Central memory CD8-positive, alpha-beta T cell (primary cell): ENCODE measurements around the gene LGR4.

Source experiments
- ATAC-seq: fragments of 150-1000 bp; cut with Tn5 transposase; replicated peaks from 2 replicates; pipeline ENCODE4 v1.10.0; 2022; ENCODE audit warnings: mild to moderate bottlenecking, moderate FRiP score, moderate number of reproducible peaks; ENCODE audit not compliant: poor library complexity, severe bottlenecking; ENCODE audit errors: extremely low read depth
- DNase-seq, 2 donors: peaks; one replicate each; pipeline ENCODE4 v3.0.0; 2021; ENCODE audit warnings: low spot score in 2 of 2
- H3K27ac Mint-ChIP-seq: one replicate; pipeline ENCODE4 v1.8.0; 2022; ENCODE audit warnings: low read depth, mild to moderate bottlenecking, moderate library complexity, mixed read lengths
- H3K27me3 Mint-ChIP-seq: one replicate; pipeline ENCODE4 v1.8.0; 2022; ENCODE audit warnings: mixed read lengths
- H3K36me3 Mint-ChIP-seq: one replicate; pipeline ENCODE4 v1.8.0; 2022; ENCODE audit warnings: mild to moderate bottlenecking, moderate library complexity, mixed read lengths; ENCODE audit not compliant: insufficient read depth
- H3K4me1 Mint-ChIP-seq: one replicate; pipeline ENCODE4 v1.8.0; 2022; ENCODE audit warnings: mixed read lengths
- H3K4me3 Mint-ChIP-seq: one replicate; pipeline ENCODE4 v1.8.0; 2022; ENCODE audit warnings: mild to moderate bottlenecking, moderate library complexity, mixed read lengths
- H3K9me3 Mint-ChIP-seq: one replicate; pipeline ENCODE4 v1.8.0; 2022; ENCODE audit warnings: mixed read lengths

Gene LGR4

DNA sequence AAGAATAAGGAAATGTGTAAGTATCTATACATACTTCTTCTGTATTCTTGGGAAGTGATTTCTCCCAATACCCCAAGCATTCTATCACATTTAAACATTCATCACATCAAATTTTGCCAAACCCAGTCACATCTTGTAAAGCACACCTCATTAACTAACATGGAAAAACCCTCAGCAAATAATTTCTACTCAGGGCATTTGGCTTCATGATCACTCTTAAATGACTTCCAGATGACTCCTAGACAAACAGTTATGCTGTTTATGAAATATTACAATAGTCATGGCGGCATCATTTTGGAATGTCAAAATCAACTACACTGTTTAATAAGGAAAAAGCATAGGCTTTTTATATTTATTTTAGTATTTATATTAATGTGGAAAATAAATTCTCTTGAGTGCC lies 62.3 kb downstream of the LGR4 start:
- DNase-seq = no peak
- H3K27me3 Mint-ChIP-seq = peaks cover 32% of the 10 kb centered on the region
- no peaks in the 10 kb centered on the region for H3K4me1 Mint-ChIP-seq
- ATAC-seq = no peak
- no peak overlapping the region for H3K4me3 Mint-ChIP-seq
- no peak overlapping the region for H3K27ac Mint-ChIP-seq
- H3K9me3 Mint-ChIP-seq = no peaks in the 10 kb centered on the region
- H3K36me3 Mint-ChIP-seq = no peaks in the 10 kb centered on the region

- DNase-seq = no peak
Observed at GRCh38 chr11:27409742-27410141, 62.8 kb downstream of the LGR4 start.

DNA sequence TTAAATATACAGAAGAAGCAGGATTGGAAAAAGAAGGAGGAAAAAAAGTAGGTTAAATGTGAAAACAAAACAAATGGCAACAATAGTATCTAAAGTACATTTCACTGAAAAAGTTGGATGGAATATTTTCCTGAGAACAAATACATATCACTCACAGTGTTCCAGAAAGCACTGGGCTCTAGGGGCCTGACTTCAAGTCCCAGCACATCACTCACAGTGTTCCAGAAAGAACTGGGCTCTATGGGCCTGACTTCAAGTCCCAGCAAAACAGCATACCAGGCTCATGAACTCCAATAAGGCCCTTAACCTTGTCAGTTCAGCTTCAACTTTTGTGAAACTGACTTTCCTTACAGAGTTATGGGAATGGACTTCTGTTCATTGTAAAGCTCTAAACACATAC lies 63.5 kb downstream of the LGR4 start:
- Mint-ChIP-seq H3K9me3 (no peaks in the 10 kb centered on the region), H3K36me3 (no peaks in the 10 kb centered on the region), H3K4me1 (no peaks in the 10 kb centered on the region), H3K27me3 (peaks cover 25% of the 10 kb centered on the region), H3K27ac (no peak overlapping the region), H3K4me3 (no peak overlapping the region)
- no peak for DNase-seq
- no peak for ATAC-seq

More at GRCh38 chr11:27409742-27410141, 62.8 kb downstream of the LGR4 start:
- Mint-ChIP-seq H3K27ac (no peak overlapping the region), H3K4me1 (no peaks in the 10 kb centered on the region), H3K27me3 (peaks cover 27% of the 10 kb centered on the region), H3K9me3 (no peaks in the 10 kb centered on the region), H3K36me3 (no peaks in the 10 kb centered on the region), H3K4me3 (no peak overlapping the region)
- no peak for ATAC-seq

GRCh38 chr11:27408246-27408800 lies 64.3 kb downstream of the LGR4 start:
- no peak for DNase-seq
- no peaks in the 10 kb centered on the region for H3K4me1 Mint-ChIP-seq
- no peak overlapping the region for H3K4me3 Mint-ChIP-seq
- no peak for ATAC-seq
- peaks cover 17% of the 10 kb centered on the region for H3K27me3 Mint-ChIP-seq
- no peaks in the 10 kb centered on the region for H3K36me3 Mint-ChIP-seq
- no peak overlapping the region for H3K27ac Mint-ChIP-seq
- H3K9me3 Mint-ChIP-seq = no peaks in the 10 kb centered on the region

- no peak overlapping the region for H3K27ac Mint-ChIP-seq
- DNase-seq (no peak), ATAC-seq (no peak)
- H3K27me3 Mint-ChIP-seq = peaks cover 9% of the 10 kb centered on the region
- no peaks in the 10 kb centered on the region for H3K36me3 Mint-ChIP-seq
- H3K4me1 Mint-ChIP-seq = no peaks in the 10 kb centered on the region
- H3K9me3 Mint-ChIP-seq = no peaks in the 10 kb centered on the region
- H3K4me3 Mint-ChIP-seq = no peak overlapping the region
Observed at GRCh38 chr11:27406498-27407354, 65.9 kb downstream of the LGR4 start.

DNA sequence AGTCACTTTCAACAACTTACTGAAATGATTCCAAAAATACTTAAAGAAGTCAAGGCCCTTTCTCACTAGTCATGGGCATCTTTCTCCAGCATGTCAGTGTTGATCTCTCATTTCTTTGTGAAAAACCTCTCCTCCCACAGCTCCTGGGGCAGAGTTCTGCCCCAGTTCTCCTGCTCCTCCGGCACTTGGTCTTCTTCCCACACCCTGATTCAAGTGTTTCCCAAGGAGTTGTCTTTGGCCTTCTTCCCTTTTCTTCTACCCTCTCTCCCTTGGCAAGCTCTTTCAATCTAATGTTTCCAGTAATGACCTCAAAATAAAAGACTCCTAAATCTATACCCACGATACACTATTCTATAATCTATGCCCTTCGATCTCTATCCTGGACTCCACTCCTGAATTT lies 67.5 kb downstream of the LGR4 start:
- Mint-ChIP-seq H3K27ac (no peak overlapping the region), H3K9me3 (no peaks in the 10 kb centered on the region)

DNA sequence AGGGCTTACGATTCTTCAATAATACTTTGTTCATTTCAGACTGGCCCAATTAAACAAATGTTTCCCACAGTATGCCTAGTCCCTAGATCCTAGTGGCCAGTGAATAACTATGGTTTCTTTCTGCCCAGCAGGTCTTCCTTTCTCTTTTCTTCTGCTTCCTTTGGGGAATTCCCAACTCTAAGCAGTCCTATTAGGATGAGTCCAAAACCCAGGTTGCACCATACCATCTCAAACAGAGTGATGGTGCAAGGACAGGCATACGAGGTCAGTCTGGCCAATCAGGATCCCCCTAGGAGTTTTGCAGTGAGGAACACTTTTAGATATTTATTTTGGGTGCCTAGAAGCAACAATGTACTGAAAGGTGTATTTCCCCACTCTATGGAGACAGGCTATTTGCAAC lies 68.2 kb downstream of the LGR4 start:
- Mint-ChIP-seq H3K27ac (no peak overlapping the region), H3K27me3 (peaks cover 9% of the 10 kb centered on the region), H3K9me3 (no peaks in the 10 kb centered on the region), H3K4me1 (no peaks in the 10 kb centered on the region), H3K36me3 (no peaks in the 10 kb centered on the region), H3K4me3 (no peak overlapping the region)
- no peak for DNase-seq
- no peak for ATAC-seq

More for the DNA sequence above, 67.5 kb downstream of the LGR4 start:
- DNase-seq (no peak), ATAC-seq (no peak)
- H3K27me3 Mint-ChIP-seq = peaks cover 9% of the 10 kb centered on the region
- no peaks in the 10 kb centered on the region for H3K4me1 Mint-ChIP-seq
- H3K4me3 Mint-ChIP-seq = no peak overlapping the region
- H3K36me3 Mint-ChIP-seq = no peaks in the 10 kb centered on the region

GRCh38 chr11:27403195-27403594 lies 69.4 kb downstream of the LGR4 start:
- Mint-ChIP-seq H3K27ac (no peak overlapping the region), H3K36me3 (no peaks in the 10 kb centered on the region), H3K4me1 (no peaks in the 10 kb centered on the region), H3K9me3 (no peaks in the 10 kb centered on the region), H3K27me3 (peaks cover 2% of the 10 kb centered on the region), H3K4me3 (no peak overlapping the region)
- ATAC-seq = no peak
- no peak for DNase-seq

DNA sequence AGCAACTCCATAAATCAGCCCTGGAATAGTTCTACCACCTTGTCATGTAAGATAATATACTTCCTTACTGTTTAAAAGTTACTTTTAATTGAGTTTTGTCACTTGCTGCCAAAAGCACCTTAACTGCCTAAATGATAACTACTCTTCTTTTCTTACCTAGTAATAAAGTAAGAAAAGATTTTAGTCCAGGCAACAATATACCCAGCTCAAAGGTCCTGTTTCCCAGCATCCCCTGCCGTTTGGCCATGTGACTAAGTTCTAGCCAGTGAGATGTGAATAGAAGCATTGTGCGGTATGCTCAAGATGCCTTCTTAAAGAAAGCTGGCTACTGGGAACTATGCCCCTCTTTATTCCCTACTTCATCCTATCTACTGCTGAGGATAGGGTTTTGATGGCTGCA lies 70.1 kb downstream of the LGR4 start:
- no peak overlapping the region for H3K27ac Mint-ChIP-seq

GRCh38 chr11:27401833-27402316 lies 70.7 kb downstream of the LGR4 start:
- no peaks in the 10 kb centered on the region for H3K9me3 Mint-ChIP-seq
- no peak overlapping the region for H3K27ac Mint-ChIP-seq
- DNase-seq (no peak), ATAC-seq (no peak)
- no peak overlapping the region for H3K4me3 Mint-ChIP-seq
- H3K27me3 Mint-ChIP-seq = peaks cover 13% of the 10 kb centered on the region
- H3K36me3 Mint-ChIP-seq = no peaks in the 10 kb centered on the region
- no peaks in the 10 kb centered on the region for H3K4me1 Mint-ChIP-seq

More for the DNA sequence above, 70.1 kb downstream of the LGR4 start:
- H3K27me3 Mint-ChIP-seq = peaks cover 7% of the 10 kb centered on the region
- no peak overlapping the region for H3K4me3 Mint-ChIP-seq
- H3K4me1 Mint-ChIP-seq = no peaks in the 10 kb centered on the region
- no peak for ATAC-seq
- no peaks in the 10 kb centered on the region for H3K36me3 Mint-ChIP-seq
- H3K9me3 Mint-ChIP-seq = no peaks in the 10 kb centered on the region
- DNase-seq = no peak

GRCh38 chr11:27401280-27401832 lies 71.2 kb downstream of the LGR4 start:
- no peak overlapping the region for H3K4me3 Mint-ChIP-seq
- no peak for ATAC-seq
- no peaks in the 10 kb centered on the region for H3K36me3 Mint-ChIP-seq
- H3K4me1 Mint-ChIP-seq = no peaks in the 10 kb centered on the region
- H3K9me3 Mint-ChIP-seq = no peaks in the 10 kb centered on the region
- DNase-seq = no peak
- H3K27me3 Mint-ChIP-seq = peaks cover 16% of the 10 kb centered on the region
- H3K27ac Mint-ChIP-seq = no peak overlapping the region

- Mint-ChIP-seq H3K9me3 (no peaks in the 10 kb centered on the region), H3K36me3 (no peaks in the 10 kb centered on the region), H3K27ac (no peak overlapping the region), H3K4me3 (no peak overlapping the region), H3K4me1 (no peaks in the 10 kb centered on the region), H3K27me3 (peaks cover 16% of the 10 kb centered on the region)
- no peak for DNase-seq
- ATAC-seq = no peak
Observed at GRCh38 chr11:27398400-27398770, 74.2 kb downstream of the LGR4 start.
